ENCODE data around the gene ACTL9. TPM values are rescaled to one million over a fixed set of nuclear protein-coding genes. Genes with fewer than 3 reads are reported as not detected.
A peak's percentile ranks its signal among the peaks of the same experiment; 100 is the strongest.

Gene ACTL9
- total RNA-seq, 4 donors from 2014 or later: not detected

DNA sequence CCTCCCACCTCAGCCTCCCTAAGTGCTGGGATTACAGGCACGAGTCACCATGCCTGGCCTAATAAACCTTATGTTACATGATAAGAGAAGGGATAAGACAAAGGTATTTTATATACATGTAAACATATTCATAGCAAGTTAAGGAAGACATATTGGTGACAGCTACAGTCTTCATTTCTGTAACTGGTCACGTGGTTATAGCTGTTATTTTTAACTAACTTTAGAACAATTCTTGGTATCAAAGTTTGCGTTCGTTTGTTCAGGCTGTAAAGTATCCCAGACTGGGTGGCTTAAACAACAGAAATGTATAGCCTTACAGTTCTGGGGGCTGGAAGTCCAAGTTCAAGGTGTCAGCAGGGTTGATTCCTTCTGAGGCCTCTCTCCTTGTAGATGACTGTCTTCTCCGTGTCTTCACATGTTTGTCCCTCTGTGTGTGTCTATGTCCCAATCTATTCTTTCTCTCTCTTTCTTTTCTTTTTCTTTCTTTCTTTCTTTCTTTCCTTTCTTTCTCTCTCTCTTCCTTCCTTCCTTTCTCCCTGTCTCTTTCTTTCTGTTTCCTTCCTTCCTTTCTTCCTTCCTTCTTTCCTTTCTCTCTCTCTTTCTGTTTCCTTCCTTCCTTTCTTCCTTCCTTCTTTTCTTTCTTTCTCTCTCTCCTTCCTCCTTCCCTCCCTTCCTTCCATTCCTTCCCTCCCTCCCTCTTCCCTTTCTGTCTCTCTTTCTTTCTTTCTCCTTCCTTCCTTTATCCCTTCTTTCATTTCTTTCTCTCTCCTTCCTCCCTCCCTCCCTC lies 7.6 kb downstream of the ACTL9 start:
- intact Hi-C loops (cut with DNase I; ENCODE audit: low total_unique reads): no loop called here
- H3K4me3 ChIP-seq (ENCODE audit: low read depth, poor library complexity, severe bottlenecking): no peak overlapping the region
- TF ChIP-seq POLR2A (IDR thresholded peaks at IDR 0.05): no peak
- TF ChIP-seq, protein P1, sequence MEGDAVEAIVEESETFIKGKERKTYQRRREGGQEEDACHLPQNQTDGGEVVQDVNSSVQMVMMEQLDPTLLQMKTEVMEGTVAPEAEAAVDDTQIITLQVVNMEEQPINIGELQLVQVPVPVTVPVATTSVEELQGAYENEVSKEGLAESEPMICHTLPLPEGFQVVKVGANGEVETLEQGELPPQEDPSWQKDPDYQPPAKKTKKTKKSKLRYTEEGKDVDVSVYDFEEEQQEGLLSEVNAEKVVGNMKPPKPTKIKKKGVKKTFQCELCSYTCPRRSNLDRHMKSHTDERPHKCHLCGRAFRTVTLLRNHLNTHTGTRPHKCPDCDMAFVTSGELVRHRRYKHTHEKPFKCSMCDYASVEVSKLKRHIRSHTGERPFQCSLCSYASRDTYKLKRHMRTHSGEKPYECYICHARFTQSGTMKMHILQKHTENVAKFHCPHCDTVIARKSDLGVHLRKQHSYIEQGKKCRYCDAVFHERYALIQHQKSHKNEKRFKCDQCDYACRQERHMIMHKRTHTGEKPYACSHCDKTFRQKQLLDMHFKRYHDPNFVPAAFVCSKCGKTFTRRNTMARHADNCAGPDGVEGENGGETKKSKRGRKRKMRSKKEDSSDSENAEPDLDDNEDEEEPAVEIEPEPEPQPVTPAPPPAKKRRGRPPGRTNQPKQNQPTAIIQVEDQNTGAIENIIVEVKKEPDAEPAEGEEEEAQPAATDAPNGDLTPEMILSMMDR (IDR thresholded peaks at IDR 0.05): no peak
- 52 to 62% methylated on average over 5 of the region's 5 CpGs for whole genome bisulfite sequencing, 2 donors
- no peak for DNase-seq (ENCODE audit: low spot score in 2 of 2)

DNA sequence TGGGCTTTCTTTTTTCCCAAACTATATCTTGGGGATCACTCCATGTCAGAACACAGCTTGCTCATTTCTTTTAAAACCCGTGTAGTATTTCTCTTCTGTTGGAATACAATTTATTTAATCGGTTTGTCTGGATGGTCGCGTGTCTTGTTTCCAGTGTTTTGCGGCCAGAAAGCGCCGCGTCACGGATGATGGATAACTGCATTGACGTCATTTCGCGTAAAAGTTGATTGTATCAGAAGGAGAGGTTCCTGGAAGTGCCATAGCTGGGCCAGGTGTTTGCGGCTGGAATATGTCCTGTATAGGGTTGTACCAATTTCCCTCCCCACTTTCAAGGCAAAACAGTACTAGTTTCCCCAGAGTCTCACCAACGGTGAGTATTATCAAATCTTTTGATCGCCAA lies 9.7 kb downstream of the ACTL9 start:
- DNase-seq (ENCODE audit: low spot score in 2 of 2): no peak
- WGBS, 2 donors: 89 to 90% methylated on average over 15 of the region's 15 CpGs
- no peak overlapping the region for H3K4me3 ChIP-seq (ENCODE audit: low read depth, poor library complexity, severe bottlenecking)
- TF ChIP-seq, protein P1 (IDR thresholded peaks at IDR 0.05): no peak
- intact Hi-C loops (cut with DNase I; ENCODE audit: low total_unique reads): no loop called here

DNA sequence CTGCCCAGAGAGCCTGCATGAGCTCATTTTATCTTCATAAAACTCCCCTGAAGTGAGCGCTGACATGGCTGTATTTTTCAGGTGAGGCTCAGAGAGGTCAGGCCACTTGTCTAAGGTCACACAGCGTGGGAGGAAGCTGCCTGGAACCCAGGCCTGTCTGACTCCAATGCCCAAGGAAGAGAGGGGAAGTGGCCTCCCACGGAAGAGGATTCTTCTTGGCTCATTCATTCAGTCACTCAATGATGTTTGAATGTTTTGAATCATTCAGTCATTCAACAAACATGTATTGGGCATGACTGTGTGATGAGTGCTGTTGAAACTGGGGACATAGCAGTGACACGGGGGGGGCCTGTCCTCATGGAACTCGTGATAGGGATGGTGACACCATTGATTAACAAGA lies 12.0 kb downstream of the ACTL9 start:
- 55 to 57% methylated on average over 5 of the region's 5 CpGs for WGBS, 2 donors
- no peak for TF ChIP-seq POLR2A (IDR thresholded peaks at IDR 0.05)
- TF ChIP-seq, protein P1 (IDR thresholded peaks at IDR 0.05): no peak
- intact Hi-C loops (cut with DNase I; ENCODE audit: low total_unique reads): no loop called here

DNA sequence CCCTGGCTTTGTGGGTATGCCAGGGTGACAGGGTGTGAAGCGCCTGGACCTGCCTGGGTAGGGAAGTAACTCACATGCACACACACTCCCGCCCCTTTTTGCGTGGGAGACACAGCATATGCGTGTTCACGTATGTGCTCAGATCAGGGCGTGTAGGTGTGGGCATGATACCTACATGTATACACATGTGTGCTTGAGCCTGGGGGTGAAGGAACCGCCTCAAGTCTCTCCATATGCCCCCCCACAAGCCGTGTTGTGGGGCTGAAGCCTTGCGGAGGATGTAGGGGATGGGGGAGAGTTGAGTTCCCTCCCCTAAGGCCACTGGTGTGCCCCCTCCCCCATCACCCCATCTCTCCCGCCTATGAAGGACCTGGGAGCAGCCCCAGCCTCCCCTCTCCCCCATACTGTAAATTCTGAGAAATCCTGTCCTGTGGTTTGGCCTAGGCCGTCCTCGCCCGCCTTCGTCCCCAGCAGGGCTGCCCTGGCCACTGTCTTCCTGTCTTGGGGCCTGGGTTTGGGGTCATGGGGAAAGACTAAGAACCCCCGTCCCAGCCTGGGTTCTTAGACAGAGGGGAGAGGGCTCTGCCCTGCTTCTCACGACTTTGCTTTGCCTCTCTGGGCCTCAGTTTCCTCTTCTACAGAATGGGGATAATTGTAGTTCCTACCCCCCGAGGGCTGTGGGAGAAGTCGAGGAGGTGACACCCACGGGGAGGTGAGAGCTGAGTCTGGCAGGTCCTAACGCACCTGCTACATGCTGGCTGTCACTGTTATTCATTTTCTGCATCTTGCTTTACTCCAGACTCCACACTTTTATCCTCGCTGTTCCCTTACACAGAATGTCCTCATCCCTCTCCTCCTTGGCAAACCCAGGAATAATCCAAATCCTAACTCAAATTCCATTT lies 14.3 kb downstream of the ACTL9 start:
- TF ChIP-seq, protein P1 (IDR thresholded peaks at IDR 0.05): no peak
- no peak for TF ChIP-seq POLR2A (IDR thresholded peaks at IDR 0.05)
- DNase-seq (ENCODE audit: low spot score in 2 of 2): no peak
- no peak overlapping the region for H3K4me3 ChIP-seq (ENCODE audit: low read depth, poor library complexity, severe bottlenecking)
- intact Hi-C loops (cut with DNase I; ENCODE audit: low total_unique reads): no loop called here
- WGBS, 2 donors: 48 to 50% methylated on average over 20 to 21 of the region's 21 CpGs

More for the DNA sequence above, 12.0 kb downstream of the ACTL9 start:
- H3K4me3 ChIP-seq (ENCODE audit: low read depth, poor library complexity, severe bottlenecking): no peak overlapping the region
- no peak for DNase-seq (ENCODE audit: low spot score in 2 of 2)

DNA sequence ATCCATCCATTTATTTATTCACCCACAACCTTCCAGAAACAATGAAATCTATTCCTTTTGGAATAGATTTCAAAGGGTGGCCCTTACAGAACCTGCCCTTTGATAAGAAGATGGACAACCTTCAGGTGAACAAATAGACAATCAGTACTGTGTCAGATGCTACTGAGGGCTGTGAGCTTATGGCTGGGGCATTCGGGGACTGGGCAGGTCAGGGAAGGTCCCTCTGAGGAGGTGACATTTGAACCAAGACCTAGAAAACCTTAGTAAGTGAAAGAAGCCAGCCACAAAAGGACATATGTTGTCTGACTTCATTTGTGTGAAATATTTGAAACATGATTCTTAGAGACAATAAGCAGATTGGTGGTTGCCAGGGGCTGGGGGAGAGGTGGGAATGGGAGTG lies 15.7 kb downstream of the ACTL9 start:
- WGBS, 2 donors: 81 to 85% methylated on average over 1 of the region's 1 CpG
- DNase-seq (ENCODE audit: low spot score in 2 of 2): peak in 1 of 2 donors; percentile 7
- no peak overlapping the region for H3K4me3 ChIP-seq (ENCODE audit: low read depth, poor library complexity, severe bottlenecking)
- TF ChIP-seq POLR2A (IDR thresholded peaks at IDR 0.05): no peak
- TF ChIP-seq, protein P1 (IDR thresholded peaks at IDR 0.05): no peak
- intact Hi-C loops (cut with DNase I; ENCODE audit: low total_unique reads): no loop called here
